ENCODE results near the gene SOX18.

DNA sequence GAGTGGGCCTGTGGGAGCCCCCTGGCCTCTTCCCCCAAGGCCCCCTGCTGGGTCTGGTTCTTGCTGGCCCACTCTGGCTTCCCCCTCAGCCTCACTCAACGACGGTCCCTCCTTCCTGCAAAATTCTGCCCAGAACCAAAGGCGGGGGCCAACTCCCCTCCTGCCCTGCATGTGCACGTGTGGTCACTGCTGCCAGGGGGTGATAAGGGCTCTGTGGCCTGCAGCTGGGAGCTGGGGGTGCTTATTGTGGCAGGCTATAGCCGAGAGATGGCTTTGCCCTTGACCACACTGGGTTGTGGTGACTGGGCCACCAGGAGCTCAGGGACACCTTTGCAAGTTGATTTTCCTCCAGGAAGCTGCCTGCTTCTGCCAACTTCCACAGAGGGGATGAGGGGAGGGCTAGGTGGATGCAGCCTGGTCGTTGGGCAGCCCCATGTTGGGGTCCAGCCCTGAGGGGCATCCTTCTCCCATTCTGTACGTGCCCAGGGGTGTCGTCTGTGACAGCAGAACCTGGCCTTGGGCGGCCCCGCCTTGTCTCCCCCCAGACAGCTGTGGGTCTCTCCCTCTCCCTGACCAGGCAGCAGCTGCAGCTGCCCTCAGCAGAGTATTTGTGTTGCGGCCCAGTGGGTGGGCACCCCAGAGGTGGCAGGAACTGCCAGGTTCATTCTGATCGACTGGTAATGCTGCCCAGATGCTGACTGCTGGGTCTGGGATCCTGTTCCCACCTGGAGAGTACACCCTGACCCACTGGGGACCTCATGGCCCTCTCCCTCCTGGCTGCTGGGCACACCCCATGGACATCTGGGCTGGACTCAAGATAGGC lies 19.2 kb upstream of the SOX18 start:
- TF ChIP-seq, protein P1, sequence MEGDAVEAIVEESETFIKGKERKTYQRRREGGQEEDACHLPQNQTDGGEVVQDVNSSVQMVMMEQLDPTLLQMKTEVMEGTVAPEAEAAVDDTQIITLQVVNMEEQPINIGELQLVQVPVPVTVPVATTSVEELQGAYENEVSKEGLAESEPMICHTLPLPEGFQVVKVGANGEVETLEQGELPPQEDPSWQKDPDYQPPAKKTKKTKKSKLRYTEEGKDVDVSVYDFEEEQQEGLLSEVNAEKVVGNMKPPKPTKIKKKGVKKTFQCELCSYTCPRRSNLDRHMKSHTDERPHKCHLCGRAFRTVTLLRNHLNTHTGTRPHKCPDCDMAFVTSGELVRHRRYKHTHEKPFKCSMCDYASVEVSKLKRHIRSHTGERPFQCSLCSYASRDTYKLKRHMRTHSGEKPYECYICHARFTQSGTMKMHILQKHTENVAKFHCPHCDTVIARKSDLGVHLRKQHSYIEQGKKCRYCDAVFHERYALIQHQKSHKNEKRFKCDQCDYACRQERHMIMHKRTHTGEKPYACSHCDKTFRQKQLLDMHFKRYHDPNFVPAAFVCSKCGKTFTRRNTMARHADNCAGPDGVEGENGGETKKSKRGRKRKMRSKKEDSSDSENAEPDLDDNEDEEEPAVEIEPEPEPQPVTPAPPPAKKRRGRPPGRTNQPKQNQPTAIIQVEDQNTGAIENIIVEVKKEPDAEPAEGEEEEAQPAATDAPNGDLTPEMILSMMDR (conservative IDR thresholded peaks at IDR 0.05 in 1 of 2, IDR thresholded peaks at IDR 0.05 in 1 of 2; ENCODE audit: extremely low read depth in 1 of 2, insufficient read depth in 1 of 2, low read depth in 1 of 2, low read length in 2 of 2): no peak
- no peak for TF ChIP-seq EZH2 (IDR thresholded peaks at IDR 0.05; ENCODE audit: borderline replicate concordance, low read length)
